DOHH2 (cell line): Measurements from ENCODE around the gene TMCC3.

Experiments used
- EZH2phosphoT487 ChIP-seq: fragments of 200-600 bp; sonication (generic); IDR thresholded peaks from 2 replicates; pipeline ENCODE4 v1.6.1; 2017; ENCODE audit warnings: borderline replicate concordance, mild to moderate bottlenecking, antibody characterized with exemption, low read length, moderate library complexity, mixed read lengths
- TF ChIP-seq, protein P1 (sequence below): fragments of 200-600 bp; sonication (generic); IDR thresholded peaks from one replicate; pipeline ENCODE4 v1.5.1; 2014; ENCODE audit warnings: antibody characterized with exemption, mild to moderate bottlenecking, low read depth, low read length; ENCODE audit not compliant: poor library complexity, severe bottlenecking

DNA sequence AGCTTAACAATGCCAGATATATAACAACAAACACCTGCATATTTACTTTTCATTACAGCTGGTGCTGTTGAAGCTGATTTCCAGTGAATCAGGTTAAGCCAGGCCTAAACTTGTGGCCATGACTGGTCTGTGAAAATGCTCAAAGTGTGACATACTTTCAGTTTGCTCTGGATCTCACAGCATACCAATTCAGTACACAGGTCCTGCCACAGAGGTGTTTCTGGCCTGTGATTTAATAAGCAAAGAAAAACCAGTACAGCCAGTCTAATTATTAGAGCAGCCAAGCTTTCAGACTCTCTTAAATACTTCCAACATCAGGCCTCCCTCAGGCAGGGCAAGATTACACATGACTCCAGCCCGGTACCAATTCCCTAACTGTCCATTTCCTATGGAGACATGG lies 27.4 kb upstream of the TMCC3 start:
- TF ChIP-seq, protein P1, sequence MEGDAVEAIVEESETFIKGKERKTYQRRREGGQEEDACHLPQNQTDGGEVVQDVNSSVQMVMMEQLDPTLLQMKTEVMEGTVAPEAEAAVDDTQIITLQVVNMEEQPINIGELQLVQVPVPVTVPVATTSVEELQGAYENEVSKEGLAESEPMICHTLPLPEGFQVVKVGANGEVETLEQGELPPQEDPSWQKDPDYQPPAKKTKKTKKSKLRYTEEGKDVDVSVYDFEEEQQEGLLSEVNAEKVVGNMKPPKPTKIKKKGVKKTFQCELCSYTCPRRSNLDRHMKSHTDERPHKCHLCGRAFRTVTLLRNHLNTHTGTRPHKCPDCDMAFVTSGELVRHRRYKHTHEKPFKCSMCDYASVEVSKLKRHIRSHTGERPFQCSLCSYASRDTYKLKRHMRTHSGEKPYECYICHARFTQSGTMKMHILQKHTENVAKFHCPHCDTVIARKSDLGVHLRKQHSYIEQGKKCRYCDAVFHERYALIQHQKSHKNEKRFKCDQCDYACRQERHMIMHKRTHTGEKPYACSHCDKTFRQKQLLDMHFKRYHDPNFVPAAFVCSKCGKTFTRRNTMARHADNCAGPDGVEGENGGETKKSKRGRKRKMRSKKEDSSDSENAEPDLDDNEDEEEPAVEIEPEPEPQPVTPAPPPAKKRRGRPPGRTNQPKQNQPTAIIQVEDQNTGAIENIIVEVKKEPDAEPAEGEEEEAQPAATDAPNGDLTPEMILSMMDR, result no peak
- TF ChIP-seq EZH2phosphoT487, result no peak
